HL-60 (cell line): ENCODE measurements around the gene ASPN.

Source experiments
- GABPA ChIP-seq: IDR thresholded peaks from 2 replicates; pipeline ENCODE4 v1.6.1; 2012; ENCODE audit warnings: low read depth
- POLR2AphosphoS5 ChIP-seq: IDR thresholded peaks from 2 replicates; pipeline ENCODE4 v1.6.1; 2012; ENCODE audit warnings: low read depth
- TF ChIP-seq, protein P1 (sequence below): IDR thresholded peaks from one replicate; pipeline ENCODE4 v1.5.1; 2011; ENCODE audit warnings: low read length, control low read depth, inconsistent platforms; ENCODE audit not compliant: insufficient read depth
- TF ChIP-seq, protein P2 (sequence below): IDR thresholded peaks from 2 replicates; pipeline ENCODE4 v1.6.1; 2012; ENCODE audit warnings: low read depth; ENCODE audit not compliant: insufficient replicate concordance

DNA sequence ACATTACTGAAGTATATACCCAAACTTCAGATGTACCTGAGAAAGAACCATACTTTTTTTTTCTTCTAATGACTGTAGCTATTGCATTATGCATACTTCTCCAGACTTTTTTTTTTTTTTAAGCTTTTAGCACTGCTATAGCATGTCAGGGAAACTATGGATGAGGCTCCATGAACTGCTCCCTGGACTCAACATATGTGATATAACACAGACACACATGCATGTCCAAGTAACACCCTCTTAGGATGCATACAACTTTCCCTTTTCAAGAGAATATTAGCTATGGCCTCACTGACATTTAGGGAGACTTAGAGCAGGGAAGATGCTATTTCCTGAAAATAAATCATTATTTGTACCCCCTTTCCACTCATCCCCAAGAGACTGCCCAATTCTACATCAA, 499 bp upstream of the ASPN start:
- TF ChIP-seq, protein P1, sequence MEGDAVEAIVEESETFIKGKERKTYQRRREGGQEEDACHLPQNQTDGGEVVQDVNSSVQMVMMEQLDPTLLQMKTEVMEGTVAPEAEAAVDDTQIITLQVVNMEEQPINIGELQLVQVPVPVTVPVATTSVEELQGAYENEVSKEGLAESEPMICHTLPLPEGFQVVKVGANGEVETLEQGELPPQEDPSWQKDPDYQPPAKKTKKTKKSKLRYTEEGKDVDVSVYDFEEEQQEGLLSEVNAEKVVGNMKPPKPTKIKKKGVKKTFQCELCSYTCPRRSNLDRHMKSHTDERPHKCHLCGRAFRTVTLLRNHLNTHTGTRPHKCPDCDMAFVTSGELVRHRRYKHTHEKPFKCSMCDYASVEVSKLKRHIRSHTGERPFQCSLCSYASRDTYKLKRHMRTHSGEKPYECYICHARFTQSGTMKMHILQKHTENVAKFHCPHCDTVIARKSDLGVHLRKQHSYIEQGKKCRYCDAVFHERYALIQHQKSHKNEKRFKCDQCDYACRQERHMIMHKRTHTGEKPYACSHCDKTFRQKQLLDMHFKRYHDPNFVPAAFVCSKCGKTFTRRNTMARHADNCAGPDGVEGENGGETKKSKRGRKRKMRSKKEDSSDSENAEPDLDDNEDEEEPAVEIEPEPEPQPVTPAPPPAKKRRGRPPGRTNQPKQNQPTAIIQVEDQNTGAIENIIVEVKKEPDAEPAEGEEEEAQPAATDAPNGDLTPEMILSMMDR = no peak
- TF ChIP-seq GABPA = no peak
- no peak for TF ChIP-seq POLR2AphosphoS5
- TF ChIP-seq, protein P2, sequence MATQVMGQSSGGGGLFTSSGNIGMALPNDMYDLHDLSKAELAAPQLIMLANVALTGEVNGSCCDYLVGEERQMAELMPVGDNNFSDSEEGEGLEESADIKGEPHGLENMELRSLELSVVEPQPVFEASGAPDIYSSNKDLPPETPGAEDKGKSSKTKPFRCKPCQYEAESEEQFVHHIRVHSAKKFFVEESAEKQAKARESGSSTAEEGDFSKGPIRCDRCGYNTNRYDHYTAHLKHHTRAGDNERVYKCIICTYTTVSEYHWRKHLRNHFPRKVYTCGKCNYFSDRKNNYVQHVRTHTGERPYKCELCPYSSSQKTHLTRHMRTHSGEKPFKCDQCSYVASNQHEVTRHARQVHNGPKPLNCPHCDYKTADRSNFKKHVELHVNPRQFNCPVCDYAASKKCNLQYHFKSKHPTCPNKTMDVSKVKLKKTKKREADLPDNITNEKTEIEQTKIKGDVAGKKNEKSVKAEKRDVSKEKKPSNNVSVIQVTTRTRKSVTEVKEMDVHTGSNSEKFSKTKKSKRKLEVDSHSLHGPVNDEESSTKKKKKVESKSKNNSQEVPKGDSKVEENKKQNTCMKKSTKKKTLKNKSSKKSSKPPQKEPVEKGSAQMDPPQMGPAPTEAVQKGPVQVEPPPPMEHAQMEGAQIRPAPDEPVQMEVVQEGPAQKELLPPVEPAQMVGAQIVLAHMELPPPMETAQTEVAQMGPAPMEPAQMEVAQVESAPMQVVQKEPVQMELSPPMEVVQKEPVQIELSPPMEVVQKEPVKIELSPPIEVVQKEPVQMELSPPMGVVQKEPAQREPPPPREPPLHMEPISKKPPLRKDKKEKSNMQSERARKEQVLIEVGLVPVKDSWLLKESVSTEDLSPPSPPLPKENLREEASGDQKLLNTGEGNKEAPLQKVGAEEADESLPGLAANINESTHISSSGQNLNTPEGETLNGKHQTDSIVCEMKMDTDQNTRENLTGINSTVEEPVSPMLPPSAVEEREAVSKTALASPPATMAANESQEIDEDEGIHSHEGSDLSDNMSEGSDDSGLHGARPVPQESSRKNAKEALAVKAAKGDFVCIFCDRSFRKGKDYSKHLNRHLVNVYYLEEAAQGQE = no peak
